ENCODE data around the gene FKBP11. TPM values are rescaled to one million over a fixed set of nuclear protein-coding genes. Genes with fewer than 3 reads are reported as not detected.

Gene FKBP11
- total RNA-seq, 1 donor from 2014 or later, result 22.5 TPM

GRCh38 chr12:48954841-48955501 is 29.7 kb upstream of the FKBP11 start:
- Mint-ChIP-seq H3K4me3 (ENCODE audit: low read depth) (peak overlapping the region; percentile 96), H3K36me3 (ENCODE audit: insufficient read depth) (peaks cover 7% of the 10 kb centered on the region), H3K4me1 (ENCODE audit: low read depth) (peaks cover 20% of the 10 kb centered on the region), H3K27me3 (no peaks in the 10 kb centered on the region), H3K27ac (no peak overlapping the region), H3K9me3 (ENCODE audit: low read depth) (no peaks in the 10 kb centered on the region)
- no peak for TF ChIP-seq CTCF (IDR thresholded peaks at IDR 0.05; ENCODE audit: unreplicated experiment)
- no peak for DNase-seq (ENCODE audit: low spot score, unreplicated experiment)

- Mint-ChIP-seq H3K4me3 (ENCODE audit: low read depth) (no peak overlapping the region), H3K4me1 (ENCODE audit: low read depth) (peaks cover 20% of the 10 kb centered on the region), H3K36me3 (ENCODE audit: insufficient read depth) (peaks cover 7% of the 10 kb centered on the region), H3K27ac (no peak overlapping the region), H3K27me3 (no peaks in the 10 kb centered on the region), H3K9me3 (ENCODE audit: low read depth) (no peaks in the 10 kb centered on the region)
- DNase-seq (ENCODE audit: low spot score, unreplicated experiment), result no peak
- TF ChIP-seq CTCF (IDR thresholded peaks at IDR 0.05; ENCODE audit: unreplicated experiment), result no peak
These were observed 28.8 kb upstream of the FKBP11 start for GRCh38 chr12:48954061-48954460.

GRCh38 chr12:48952691-48953090 is 27.4 kb upstream of the FKBP11 start:
- H3K27ac Mint-ChIP-seq, result no peak overlapping the region
- DNase-seq (ENCODE audit: low spot score, unreplicated experiment), result no peak
- TF ChIP-seq CTCF (IDR thresholded peaks at IDR 0.05; ENCODE audit: unreplicated experiment), result no peak
- no peaks in the 10 kb centered on the region for H3K27me3 Mint-ChIP-seq
- H3K4me3 Mint-ChIP-seq (ENCODE audit: low read depth), result no peak overlapping the region
- H3K4me1 Mint-ChIP-seq (ENCODE audit: low read depth), result peaks cover 16% of the 10 kb centered on the region
- no peaks in the 10 kb centered on the region for H3K9me3 Mint-ChIP-seq (ENCODE audit: low read depth)
- H3K36me3 Mint-ChIP-seq (ENCODE audit: insufficient read depth), result peaks cover 12% of the 10 kb centered on the region

- H3K36me3 Mint-ChIP-seq (ENCODE audit: insufficient read depth), result peaks cover 13% of the 10 kb centered on the region
- TF ChIP-seq CTCF (IDR thresholded peaks at IDR 0.05; ENCODE audit: unreplicated experiment), result no peak
- H3K9me3 Mint-ChIP-seq (ENCODE audit: low read depth), result no peaks in the 10 kb centered on the region
- peaks cover 2% of the 10 kb centered on the region for H3K4me1 Mint-ChIP-seq (ENCODE audit: low read depth)
- H3K4me3 Mint-ChIP-seq (ENCODE audit: low read depth), result no peak overlapping the region
- no peak overlapping the region for H3K27ac Mint-ChIP-seq
- H3K27me3 Mint-ChIP-seq, result no peaks in the 10 kb centered on the region
- DNase-seq (ENCODE audit: low spot score, unreplicated experiment), result no peak
These were observed 22.4 kb upstream of the FKBP11 start for GRCh38 chr12:48947727-48948126.

- no peak for TF ChIP-seq CTCF (IDR thresholded peaks at IDR 0.05; ENCODE audit: unreplicated experiment)
- Mint-ChIP-seq H3K36me3 (ENCODE audit: insufficient read depth) (peaks cover 9% of the 10 kb centered on the region), H3K27me3 (no peaks in the 10 kb centered on the region), H3K27ac (no peak overlapping the region), H3K4me1 (ENCODE audit: low read depth) (peaks cover 2% of the 10 kb centered on the region), H3K9me3 (ENCODE audit: low read depth) (no peaks in the 10 kb centered on the region), H3K4me3 (ENCODE audit: low read depth) (no peak overlapping the region)
- DNase-seq (ENCODE audit: low spot score, unreplicated experiment), result no peak
These were observed 21.7 kb upstream of the FKBP11 start for GRCh38 chr12:48946943-48947342.
